ENCODE results near the gene PPP1R12A. TPM values are rescaled to one million over a fixed set of nuclear protein-coding genes. Genes with fewer than 3 reads are reported as not detected.
"Not testable (repeated sequence)": the region's sequence is repeated elsewhere in the genome, so short reads cannot be mapped to it uniquely, and the experiment has no call there.

The PPP1R12A gene
- polyA plus RNA-seq, 12 donors = 53.9 to 152 (median 63.9) TPM; not detected in 1

DNA sequence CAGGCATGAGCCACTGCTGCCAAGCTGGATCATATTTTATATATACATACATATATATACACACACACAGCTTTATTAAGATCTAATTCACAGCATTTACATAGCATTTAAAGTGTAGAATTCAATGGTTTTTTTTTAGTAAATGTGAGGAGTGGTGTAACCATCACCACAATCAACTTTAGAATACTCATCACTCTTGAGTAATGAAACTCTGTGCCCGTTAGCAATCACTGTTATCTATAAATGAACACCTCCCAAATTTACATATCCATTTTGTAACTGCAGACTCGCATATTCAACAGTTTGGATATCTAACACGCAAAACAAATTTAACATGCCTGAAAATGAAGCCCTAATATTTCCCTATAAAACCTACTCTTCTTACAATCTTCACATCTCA, 90.9 kb downstream of the PPP1R12A start:
- no peak for DNase-seq

GRCh38 chr12:79842630-79843029, 92.3 kb downstream of the PPP1R12A start:
- DNase-seq = no peak

GRCh38 chr12:79841878-79842265, 93.0 kb downstream of the PPP1R12A start:
- no peak for DNase-seq

DNA sequence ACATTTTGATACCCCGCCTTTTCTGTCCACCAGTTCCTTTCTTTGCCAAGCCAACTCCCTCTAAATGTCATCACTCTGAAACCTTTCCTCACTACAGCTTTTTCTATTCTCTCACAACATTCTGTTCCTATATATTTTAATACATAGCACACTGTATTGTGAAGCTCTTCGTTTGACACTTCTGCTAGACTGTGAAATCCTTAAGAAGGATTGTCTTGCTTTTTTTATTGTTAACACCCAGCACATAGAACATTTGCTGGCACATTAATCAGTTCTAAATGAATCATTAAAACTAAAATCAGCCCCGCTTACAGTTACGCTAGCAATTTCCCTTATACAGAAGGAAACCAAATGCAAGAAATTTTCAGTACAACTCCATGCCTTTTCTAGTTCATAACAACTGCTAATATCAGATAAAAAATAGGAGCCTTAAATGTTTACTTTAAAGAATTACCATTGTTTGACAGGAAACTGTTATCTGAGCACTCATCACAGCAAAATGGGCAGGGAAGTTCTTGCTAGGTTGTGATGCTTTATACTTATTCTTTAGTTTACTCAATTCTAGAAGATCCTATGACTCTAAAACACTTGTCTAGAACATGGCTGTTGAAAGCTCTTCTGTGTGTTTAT, 93.5 kb downstream of the PPP1R12A start:
- DNase-seq = no peak

DNA sequence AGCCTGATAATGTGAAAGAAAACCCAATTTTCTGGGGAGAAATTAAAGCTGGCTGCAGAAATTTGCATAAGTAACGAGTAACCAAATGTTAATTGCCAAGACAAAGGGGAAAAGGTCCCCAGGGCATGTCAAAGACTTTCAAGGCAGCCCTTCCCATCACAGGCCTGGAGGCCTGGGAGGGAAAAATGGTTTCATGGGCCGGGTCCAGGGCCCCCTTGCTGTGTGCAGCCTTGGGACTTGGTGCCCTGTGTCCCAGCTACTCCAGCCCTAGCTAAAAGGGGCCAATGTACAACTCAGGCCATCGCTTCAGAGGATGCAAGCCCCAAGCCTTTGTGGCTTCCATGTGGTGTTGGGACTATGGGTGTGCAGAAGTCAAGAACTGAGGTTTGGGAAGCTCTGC, 96.5 kb downstream of the PPP1R12A start:
- DNase-seq = no peak

DNA sequence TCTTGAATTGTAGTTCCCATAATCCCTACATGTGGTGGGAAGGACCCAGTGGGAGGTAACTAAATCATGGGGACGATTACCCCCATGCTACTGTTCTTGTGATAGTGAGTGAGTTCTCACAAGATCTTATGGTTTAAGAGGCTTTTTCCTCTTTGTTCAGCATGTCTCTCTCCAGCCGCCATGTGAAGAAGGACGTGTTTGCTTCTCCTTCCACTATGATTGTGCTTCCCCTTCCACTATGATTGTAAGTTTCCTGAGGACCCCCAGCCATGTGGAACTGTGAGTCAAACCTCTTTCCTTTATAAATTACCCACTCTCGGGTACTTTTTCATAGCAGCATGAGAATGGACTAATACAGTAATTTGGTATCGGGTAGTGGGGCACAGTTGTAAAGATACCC, 97.3 kb downstream of the PPP1R12A start:
- no peak for DNase-seq

DNA sequence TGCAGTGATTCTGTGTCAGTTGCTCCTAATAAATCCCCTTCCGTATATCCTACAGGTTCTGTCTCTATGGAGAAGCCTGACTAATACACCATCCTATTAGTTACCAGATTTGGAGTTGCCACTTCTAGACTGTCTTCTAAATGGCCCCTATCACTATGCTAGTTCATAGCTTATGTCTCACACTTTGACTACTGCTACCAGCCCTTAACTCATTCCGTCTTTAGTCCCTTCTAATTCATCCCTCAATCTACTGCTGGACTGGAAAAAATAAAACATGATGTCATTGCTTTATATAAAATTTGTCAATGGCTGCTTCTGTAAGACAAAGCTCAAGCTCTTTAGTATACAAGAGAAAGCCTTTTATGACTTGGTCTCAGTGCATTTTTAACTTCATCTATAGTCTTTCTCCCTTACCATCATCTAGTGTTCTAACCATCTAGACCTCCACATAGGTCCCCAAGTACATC, 99.5 kb downstream of the PPP1R12A start:
- no peak for DNase-seq

DNA sequence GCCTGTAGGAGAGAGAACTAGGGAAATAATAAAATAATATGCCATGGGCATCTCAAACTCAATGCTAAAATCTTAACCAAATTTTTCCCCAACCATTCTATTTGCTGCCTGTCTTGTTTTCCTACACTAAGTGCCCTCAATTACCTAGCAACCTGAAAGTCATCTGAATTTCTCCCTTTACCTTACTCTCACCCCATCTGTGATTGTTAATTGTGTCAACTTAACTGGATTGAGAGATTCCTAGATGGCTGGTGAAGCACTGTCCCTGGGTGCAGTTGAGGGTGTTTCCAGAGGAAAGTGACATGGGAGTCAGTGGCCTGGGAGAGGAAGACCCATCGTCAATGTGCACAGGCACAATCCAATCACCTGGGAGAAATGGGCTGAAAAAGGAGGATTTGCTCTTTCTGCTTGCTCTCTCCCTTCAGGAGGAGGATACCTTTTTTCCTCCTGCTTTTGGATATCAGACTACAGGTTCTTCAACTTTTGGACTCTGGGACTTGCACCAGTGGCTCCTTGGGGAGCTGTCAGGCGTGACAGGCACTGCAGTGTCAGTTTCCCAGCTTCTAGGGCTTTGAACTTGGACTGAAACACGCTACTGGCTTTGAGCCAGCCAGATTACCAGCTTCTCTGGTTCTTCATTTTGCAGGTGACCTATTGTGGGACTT, 100.1 kb downstream of the PPP1R12A start:
- no peak for DNase-seq

GRCh38 chr12:79830440-79830839, 104.5 kb downstream of the PPP1R12A start:
- DNase-seq = no peak

DNA sequence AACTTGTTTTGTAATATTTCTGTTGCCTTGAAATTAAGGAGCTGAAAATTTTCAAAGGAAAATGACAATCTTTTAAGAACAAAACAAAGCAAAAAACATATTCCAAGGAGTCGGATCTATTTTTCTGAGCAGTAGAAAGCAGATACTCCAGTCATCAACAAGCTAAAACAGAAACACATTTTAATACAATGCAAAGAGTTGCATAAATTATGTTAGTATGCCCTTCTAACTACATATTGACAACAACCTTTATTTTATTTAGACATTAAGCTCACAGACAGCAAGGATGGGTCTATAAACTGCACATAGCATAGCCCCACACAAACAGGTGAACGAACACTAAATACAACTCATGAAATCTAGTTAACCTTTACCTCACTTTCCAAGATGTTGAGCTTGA, 106.0 kb downstream of the PPP1R12A start:
- no peak for DNase-seq

GRCh38 chr12:79827484-79827883, 107.4 kb downstream of the PPP1R12A start:
- DNase-seq = no peak

- no peak for DNase-seq
These were observed 108.4 kb downstream of the PPP1R12A start for GRCh38 chr12:79826267-79827128.

GRCh38 chr12:79822475-79822874, 112.4 kb downstream of the PPP1R12A start:
- DNase-seq = no peak

DNA sequence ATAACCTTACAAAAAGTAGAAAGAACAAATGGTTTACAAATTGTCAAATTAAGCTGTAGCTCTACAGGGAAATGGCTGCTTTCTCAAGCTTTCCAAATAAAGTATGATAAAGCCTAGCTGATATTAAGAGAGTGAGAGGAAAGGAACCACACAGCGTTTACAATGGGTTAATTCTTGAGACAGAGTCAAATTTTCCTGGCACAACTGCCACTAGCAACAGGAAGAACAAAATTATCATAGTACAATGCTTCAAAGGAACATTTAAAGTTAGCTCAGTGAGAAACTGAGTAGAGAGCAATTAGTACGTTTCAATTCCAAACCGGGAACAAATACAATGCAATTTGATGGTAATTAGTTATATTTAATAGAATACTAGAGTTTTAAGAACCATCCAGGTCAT, 116.0 kb downstream of the PPP1R12A start:
- no peak for DNase-seq

DNA sequence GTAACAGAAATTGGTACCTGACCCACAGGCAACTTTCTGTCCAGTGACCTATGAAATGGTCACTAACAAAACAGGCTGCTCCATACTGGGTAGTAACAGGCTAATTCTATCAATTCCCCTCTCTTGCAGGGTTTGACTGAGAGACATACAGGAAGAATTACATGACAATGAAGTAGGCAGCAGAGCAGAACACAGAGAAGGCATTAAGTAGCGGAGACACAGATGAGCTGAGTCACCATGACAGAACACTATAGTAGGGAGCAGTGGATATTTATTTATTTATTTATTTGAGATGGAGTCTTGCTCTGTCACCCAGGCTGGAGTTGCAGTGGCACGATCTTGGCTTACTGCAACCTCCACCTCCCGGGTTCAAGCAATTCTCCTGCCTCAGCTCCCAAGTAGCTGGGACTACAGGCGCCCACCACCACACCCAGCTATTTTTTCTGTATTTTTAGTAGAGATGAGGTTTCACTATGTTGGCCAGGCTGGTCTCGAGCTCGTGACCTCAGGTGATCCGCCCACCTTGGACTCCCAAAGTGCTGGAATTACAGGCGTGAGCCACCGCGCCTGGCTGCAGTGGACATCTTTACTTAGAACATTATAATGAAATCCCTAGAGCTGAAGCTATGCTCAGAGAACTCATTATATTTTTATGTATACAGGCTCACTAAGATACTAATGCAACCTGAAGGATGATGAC, 150.4 kb downstream of the PPP1R12A start:
- not testable (repeated sequence) for DNase-seq

DNA sequence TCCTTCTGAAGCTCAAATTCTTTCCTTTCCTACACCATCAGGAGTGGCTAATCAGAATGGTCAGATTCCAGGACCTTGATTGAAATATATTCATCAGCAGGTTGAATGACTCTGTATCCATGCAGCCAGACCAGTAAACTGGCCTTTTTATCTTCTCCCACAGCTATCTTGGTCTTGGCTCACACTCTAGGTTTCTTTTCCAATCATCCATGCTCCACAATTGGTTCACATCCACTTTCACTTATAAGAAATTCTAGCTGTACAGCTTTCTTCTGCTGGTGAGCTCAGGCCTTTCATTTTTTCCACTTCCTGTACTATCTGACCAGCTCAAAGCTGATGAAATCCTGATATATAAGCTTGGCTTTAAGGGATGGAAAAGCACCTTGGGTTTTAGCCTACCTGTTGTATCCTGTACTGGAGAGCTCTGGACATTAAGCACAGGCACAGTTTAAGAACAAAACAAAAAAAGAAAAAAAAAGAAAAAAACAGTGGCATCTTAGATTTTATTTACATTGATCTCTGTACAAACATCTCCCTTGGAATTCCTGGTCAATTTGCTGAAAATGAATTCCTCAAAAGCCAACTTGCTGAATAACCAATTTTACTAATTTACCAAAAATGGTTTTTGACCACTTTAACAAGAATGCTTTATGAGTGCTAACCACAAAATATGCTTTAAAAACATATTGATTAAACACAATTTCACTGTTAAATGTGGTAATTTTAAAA, 152.6 kb downstream of the PPP1R12A start:
- DNase-seq = no peak

GRCh38 chr12:79778802-79779448, 156.0 kb downstream of the PPP1R12A start:
- no peak for DNase-seq

DNA sequence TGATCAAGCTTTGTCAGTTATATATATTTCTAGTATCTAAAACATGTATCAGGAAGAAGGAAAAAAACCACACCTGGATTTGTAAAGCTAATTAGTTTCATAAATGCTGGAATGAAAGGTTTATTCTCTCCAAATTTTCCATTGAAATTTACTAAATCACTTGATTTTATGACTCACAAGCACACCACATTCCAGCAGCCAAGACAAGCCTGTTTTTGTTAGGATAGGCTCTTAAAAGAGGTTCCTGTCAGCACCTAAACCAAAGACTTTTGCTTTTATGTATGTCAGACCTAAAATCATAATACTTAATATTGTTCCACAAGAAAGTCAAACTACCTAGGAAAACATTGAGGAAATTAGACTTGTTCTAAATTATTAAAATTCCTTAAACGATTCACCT, 158.8 kb downstream of the PPP1R12A start:
- no peak for DNase-seq

GRCh38 chr12:79775355-79776027, 159.4 kb downstream of the PPP1R12A start:
- DNase-seq = no peak

GRCh38 chr12:79773896-79774295, 161.0 kb downstream of the PPP1R12A start:
- no peak for DNase-seq

Measured in muscle of arm (tissue), 12 donors.